ENCODE results near the gene PLIN5.
"Not testable (repeated sequence)": the region's sequence is repeated elsewhere in the genome, so short reads cannot be mapped to it uniquely, and the experiment has no call there.

The PLIN5 gene

DNA sequence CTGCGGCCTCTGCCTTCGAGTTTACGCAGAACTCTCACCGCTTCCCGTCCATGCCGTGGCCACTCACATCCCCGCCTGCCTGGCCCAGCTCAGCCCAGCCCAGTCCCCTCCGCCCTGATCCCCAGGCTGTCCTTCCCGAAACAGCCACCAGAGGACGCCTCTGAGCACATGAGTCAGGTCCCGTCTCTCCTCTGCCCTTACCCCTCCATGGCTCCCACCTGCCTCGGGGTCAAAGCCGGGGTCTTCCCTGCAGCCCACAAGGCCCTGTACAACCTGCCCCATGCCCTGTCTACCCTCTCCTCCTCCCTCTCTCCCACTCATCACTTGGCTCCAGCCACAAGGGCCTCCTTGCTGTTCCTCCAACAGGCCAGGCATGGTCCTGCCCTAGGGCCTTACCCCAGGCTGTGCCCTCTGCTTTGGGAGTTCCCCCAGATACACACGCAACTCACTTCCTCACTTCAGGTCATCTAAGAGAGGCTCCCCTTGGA lies 32.6 kb upstream of the PLIN5 start:
- peak; percentile 49 for DNase-seq

DNA sequence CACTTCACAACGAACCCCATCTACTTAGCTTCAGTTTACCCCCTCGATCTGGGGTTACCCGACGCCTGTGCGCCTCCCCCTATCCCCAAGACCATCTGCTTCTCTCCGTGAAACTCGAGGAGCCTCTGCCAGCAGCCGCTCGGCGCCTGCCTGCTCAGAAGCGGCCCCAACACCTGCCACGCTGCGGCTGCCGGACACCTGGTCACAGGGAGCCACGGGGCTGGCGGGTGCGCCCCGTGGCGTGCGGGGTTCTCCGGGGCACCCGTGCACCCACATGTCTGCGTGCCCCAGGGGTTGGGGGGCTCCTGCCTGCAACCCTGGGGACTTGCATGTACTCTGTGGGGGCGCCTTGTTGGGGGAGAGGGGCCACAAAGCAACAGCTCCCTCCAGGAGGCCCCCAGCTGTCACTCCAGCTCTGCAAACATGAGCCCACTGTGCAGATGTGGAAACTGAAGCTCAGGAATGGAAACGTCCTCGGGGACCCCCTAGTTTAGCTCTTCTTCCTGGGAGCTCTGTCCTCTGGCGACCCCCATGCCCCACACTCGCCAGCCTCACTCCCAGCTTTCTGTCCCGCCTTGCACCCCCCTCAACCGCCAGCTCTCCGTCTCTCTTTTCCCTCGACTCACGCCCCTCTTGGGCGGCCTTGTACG lies 31.5 kb upstream of the PLIN5 start:
- no peak for DNase-seq

DNA sequence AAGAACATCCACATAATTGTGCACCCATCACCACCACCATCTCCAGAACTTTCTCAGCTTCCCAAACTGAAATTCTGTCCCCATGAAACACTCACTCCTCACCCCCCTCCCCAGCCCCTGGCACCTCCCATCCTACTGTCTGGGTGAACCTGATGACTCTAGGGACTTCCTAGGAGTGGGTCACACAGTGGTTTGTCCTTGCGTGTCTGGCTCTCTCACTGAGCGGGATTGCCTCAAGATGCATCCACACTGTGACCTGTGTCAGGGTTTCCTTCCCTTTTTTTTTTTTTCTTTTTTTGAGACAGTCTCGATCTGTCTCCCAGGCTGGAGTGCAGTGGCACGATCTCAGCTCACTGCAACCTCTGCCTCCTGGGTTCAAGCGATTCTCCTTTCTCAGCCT lies 28.5 kb upstream of the PLIN5 start:
- not testable (repeated sequence) for DNase-seq

DNA sequence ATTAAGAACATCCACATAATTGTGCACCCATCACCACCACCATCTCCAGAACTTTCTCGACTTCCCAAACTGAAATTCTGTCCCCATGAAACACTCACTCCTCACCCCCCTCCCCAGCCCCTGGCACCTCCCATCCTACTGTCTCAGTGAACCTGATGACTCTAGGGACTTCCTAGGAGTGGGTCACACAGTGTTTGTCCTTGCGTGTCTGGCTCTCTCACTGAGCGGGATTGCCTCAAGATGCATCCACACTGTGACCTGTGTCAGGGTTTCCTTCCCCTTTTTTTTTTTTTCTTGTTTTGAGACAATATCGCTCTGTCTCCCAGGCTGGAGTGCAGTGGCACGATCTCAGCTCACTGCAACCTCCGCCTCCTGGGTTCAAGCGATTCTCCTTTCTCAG lies 27.1 kb upstream of the PLIN5 start:
- not testable (repeated sequence) for DNase-seq

DNA sequence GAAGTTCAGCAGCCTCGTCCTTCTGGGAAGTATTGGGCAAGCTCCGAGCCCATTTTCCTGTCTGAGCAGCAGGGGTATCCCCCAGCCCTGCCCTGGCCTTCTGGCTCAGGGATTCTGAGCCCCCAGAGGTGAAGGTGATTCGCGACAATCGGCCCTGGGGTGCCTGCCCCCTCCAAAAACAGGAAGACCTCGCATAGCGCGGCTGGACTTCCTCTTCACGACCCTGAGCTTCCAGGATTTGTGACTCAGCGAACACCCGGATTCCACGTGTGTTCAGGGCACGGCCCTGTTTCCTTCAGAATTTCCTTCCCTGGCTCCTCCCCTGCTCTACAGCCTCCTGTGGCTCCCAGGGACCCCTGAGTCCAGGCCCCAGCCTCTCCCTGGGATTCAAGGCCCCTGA lies 24.5 kb upstream of the PLIN5 start, which contains the start of gene SEMA6B:
Gene SEMA6B (minus strand): TSS at position 116 of the 400 bp plus-strand sequence. CDS start 1,227 bp downstream, outside the sequence.
- no peak for DNase-seq

DNA sequence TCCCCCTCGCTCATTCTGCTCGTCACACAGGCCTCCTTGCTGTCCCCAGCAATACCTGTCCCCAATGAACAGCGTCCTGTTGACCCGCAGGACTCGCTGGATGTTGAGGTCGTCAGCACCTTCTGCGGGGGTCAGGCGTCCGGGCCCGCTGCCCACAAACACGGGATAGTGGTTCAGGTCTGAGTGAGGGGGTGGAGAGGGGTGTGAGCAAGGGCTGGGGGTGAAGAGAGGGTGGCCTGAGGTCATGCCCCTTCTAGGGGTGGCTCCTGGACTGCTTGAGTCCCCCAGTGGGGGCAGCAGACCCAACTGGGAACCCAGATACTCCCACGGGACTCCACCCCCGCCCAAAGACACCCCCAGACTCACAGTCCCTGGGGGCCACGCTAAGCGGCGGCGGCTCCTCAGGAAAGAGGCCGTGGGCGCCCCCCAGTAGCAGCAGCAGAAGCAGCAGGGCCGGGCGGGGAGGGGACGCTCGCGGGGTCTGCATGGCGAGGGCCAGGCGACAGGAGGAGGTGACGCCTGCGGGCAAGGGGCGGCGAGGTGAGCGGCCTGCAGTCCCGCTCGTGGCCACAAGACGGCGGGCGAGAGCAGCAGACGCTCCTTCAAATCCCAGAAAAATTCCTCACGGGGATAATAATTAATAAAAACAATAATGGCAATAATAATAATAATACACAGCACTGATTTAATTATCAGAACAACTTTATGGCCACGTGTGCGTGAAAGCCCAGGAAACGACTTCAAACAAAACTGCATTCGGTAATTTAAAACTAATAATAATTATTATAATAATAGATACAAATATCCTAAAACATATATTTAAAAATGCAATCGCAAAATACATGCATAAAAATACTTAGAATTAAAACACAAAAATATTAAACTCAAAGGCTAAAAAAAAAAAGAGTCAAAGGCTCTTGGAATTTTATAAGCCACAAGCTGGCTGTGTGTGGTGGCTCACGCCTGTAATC lies 23.2 kb upstream of the PLIN5 start:
- DNase-seq: no peak

DNA sequence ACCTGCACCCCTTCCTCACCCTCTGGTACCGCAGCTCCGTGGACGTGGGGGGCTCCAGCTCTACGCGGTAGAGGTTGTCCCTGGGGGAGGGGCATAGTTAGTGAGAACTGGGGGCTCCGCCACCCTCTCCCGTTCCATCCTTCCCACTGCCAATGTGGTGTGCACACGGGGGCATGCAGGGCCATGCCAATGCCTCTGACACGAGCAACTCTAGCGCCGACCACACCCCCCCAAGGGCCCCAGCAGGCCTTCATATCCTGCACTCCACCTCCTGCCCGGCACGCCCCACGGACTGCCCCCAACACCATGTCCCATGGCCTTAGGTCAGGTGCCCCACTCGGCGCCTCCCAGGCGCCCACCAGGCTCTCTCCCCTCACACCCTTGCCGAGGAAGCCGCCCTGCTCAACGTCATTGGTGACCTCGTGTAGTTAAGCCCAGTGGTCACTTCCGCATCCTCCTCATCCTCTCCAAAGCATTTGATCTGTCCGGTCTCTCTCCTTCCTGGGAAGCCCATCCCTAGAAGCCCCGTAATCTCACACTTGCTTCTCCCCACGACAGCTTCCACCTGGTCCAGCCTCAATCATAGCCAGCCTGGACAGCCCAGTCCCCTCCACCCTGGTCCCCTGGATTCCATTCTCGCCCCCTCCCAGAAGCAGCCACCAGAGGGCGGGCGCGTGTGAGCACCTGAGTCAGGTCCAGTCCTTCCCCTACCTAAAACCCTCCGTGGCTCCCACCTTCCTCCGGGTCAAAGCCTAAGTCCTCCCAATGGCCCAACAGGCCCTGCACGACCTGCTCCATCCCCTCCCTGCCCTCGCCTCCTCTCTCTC lies 22.3 kb upstream of the PLIN5 start:
- no peak for DNase-seq

DNA sequence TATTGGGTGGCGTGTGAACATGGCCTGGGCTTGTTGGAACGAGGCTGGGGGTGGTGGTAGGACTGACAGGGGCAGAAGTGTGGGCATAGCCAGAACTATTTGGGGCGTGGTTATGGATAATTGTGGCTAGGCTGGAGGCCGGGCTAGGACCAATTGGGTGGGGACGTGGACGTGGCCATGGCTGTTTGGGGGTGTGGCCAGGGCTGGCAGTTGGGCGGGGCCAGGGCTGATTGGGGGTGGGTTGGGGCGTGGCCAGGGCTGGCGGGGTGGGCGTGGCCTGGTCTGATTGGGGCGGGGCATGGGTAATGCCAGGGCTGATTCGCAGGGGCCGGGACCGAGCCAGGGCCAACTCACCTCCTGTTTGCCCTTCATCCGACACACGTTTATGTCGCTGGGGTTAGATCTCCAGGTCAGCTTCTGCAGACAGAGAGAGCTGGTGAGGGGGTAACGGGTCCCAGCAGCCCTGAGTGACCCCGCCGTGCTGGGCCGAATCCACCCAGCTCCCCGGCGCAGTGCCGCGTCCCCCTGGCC lies 21.6 kb upstream of the PLIN5 start:
- DNase-seq: no peak

DNA sequence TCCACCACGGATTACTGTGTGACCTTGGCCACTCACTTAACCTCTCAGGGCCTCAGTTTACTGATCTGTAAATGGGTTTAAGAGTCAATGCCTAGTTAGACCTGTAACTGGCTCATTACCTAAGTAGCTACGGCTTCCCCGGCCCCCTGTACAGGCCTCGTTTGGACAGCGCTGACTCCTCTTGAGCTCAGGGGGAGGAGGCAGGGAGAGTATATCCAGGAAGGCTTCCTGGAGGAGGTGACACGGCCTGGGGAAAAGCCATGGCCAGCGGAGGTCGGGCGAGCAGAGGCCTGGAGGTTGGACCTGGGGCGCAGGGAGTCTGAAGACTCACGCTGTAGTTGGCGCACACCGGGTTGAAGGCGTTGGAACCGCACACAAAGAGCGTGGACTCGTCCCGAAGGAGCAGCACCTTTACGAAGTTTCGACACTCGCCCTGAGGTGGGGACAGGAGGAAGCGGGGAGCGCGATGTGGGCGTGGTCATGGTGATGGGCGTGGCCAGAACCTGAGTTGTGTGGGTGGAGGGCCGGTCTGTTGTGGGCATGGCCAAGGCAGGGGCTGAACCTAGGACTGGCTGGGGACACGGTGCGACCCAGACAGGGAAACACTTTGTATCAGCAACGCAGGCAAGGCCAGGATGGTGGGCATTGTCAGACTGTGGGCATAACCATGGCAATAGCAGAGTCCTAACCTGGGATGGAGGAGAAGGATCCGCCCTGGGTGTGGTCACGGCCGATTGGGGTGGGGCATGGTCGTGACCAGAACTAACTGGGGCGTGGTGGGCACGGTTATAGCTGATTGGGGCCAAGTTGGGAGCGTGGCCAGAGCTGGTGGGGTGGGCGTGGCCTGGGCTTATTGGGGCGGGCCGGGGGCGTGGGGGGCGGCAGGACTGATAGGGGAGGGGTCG lies 20.9 kb upstream of the PLIN5 start:
- DNase-seq: no peak

DNA sequence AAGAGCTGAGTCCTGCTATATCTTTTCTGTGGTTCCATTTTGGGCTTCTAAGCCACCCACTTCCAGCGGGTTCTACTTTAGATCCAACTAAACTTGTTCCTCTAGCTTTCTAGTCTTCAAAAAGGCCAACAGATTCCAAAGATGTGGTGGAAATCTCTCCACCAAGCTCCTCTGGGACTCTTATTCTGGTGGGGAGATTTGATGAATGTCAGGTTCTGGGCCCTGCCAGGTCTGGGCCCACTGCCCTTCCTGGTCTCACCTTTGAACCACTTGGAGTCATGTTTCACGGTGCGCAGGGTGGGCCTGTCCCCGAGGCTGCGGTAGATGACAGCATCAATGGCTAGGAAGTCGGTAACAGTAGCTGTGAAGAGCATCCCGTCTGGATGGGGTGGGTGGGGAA lies 19.7 kb upstream of the PLIN5 start:
- DNase-seq: no peak

DNA sequence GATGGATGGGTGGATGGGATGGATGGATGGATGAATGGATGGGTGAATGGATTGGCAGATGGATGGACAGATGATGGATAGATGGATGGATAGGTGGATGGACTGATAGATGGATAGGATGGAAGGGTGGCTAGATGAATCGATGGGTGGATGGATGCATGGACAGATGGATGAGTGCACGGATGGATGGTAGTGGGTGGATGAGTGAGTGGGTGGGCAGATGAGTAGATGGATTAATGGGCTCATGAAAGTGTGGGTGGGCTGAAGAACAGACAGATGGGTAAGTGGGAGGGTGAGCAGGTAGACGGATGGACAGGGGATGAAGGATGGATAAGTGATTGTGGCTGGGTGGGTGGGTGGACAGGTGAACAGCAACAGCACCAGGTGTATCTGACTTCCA lies 18.8 kb upstream of the PLIN5 start:
- DNase-seq: no peak

DNA sequence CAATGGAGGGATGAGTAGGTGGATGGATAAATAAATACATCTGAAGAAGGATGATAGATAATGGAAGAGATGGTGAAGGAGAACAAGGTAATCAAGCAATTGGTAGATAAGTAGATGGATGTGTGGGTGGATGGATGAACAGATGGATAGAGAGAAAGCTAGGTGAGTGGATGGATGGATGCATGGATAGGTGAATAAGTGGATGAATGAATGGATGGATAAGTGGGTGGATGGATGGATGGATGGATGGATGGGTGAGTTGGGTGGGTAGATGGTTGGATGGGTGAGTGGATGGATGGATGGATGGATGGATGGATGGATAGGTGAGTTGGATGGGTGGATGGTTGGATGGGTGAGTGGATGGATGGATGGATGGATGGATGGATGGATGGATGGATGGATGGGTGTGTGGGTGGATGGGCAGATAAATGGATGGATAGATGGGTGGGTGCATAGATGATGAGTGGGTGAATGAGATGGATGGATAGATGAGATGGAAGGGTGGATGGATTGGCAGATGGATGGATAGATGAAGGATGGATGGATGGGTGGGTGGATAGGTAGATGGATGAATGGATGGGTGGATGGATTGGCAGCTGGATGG lies 18.2 kb upstream of the PLIN5 start:
- DNase-seq: no peak

DNA sequence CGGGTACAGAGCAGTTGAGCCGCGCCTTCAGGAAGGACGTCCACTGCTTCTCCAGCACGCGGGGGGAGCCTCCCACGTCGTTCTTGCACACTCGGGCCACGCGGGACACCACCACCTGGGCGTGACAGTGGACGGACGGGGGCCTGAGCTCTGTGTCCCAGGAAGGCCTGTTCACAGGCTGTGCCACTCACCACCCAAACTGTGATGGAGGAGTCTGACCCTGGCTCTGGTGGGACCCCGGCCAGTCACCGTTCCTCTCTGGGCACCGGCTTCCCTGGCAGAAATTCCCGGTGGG lies 17.4 kb upstream of the PLIN5 start:
- DNase-seq: no peak

DNA sequence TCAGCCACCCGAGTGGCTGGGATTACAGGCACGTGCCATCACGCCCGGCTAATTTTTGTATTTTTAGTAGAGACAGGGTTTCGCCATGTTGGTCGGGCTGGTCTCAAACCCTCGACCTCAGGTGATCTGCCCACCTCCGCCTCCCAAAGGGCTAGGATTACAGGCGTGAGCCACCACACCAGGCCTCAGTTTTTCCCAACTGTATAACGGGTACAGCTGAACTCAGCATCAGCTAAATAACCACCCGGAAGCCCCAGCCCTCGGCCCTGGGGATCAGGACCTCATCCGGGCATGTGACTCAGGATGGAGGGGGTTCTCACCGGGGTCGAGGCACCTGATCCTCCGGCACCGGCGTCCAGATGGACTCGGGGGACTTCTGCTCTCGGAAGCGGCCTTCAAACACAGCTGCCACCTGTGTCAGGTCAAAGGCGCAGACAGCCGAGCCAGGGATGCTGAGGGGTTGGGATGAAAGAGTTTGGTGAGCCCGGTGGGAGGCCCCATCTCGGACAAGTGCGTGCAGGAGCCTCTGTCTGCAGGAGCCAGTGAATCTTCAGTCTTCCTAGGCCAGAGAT lies 15.5 kb upstream of the PLIN5 start:
- DNase-seq: no peak

DNA sequence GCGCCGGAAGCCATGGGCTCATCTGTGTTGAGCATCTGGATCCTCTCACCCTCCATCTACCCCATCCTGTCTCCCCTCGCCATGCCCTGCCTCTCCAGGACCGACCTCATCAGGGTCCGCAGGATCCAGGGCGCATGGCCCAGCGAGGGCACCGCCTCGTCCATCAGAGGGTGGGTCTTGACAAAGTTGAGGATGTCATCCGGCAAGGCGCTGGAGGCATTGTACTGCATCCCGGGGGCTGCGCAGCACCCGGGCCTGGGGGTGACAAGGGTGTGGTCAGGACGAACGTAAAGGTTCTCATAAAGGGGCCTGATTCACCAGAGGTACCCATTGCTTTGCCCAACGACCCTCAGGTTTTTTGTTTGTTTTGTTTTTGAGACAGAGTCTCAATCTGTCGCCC lies 15.0 kb upstream of the PLIN5 start:
- DNase-seq: no peak

DNA sequence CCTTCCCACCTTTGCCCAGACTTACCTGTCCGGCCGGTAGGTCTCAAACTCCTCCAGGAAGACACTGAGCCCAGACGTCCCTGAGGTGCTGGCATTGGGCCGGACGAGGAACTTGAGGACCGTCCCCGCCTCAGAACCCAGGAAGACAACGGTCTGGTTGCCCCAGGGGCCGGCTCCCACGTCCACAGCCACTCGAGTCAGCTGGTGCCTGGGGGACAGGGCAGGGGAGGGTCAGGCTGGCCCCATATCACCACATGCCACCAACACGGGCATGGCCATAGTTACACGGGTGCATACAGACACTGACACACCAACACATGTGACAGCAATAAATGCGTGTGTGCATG lies 13.2 kb upstream of the PLIN5 start:
- DNase-seq: no peak

DNA sequence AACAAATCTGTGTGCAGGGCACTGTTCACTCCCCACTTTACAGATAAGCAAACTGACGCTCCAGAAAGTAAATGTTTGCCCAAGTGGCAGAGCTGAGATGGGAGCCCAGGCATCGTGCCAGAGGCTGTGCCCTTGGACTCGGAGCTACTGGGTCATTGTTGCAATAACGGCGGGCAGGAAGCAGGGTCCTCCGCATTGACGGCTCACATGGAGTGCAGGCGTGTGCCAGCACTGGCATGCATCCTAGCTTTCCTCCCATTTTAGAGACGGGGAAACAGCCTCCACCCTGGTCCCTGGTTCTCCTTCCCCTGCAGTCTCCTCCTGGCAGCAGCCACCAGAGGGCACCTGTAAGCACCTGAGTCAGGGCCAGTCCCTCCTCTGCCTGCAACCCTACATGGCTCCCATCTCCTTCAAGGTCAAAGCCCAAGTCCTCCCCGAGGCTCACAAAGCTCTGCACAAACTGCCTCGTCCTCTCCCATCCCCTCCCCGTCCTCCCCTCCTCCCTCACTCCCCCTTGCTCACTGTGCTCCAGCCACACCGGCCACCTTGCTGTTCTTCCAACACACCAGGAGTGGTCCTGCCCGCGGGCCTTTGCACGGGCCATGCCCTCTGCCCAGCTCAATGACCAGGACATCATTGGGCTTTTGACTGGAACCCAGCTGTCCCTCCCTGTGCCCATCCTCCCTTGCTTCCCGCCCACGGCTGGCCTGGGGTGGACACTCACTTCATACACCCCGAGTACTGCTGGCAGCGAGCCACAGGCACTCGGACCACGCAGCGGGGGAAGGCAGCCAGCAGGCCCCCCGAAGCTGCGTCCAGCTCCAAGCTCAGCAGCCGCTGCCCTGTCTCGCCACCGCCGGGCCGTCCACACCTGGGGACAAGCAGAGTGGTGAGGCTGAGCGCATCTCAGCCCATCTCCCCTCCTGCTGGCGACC lies 12.5 kb upstream of the PLIN5 start:
- DNase-seq: no peak

DNA sequence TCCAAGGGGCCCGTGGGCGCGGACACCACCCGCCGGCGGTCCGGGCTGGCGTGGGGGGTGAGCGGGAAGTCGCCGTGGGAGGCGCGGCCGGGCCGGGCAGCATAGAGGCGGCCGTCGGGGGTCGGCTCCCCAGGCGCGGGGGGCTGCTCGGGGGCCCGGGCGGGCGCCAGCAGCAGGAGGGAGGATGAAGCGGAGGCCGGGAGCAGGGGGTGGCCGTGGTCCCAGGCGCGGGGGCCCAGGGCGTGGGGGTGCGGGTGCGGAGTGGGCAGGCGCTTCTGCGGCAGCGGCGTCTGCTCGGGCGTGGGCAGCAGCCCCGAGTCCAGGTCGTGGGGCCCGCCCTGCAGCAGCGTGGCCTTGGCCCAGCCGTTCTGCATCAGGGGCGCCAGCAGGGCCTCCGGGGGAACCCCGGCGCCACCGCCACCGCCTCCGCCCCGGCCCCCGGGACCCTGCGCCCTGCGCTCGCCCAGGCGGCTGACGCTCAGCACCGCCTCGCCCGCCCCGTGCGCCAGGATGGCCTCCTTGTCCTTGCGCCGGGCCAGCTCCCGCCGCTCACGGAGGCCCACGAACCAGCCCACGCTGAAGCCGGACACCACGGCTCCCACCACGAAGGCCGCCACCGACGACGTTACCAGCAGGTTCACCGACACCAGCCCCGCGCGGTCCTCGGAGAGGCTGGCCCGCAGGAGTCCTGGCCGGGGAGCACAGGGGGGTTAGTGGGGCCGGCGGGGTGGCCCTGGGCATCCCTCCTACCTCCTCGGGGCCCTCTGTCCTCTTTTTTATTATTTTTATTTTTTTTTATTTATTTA lies 9.0 kb upstream of the PLIN5 start:
- no peak for DNase-seq
